ENCODE data around the gene SRRM1.
A peak's percentile ranks its signal among the peaks of the same experiment; 100 is the strongest.

SRRM1 gene

GRCh38 chr1:24709791-24710441, 66.8 kb downstream of the SRRM1 start:
- DNase-seq (ENCODE audit: low read depth), result no peak
- no peak overlapping the region for H3K4me3 ChIP-seq (replicated peaks; ENCODE audit: low read depth, low read length)
- TF ChIP-seq CTCF (IDR thresholded peaks at IDR 0.05; ENCODE audit: low read length, missing control alignments), result no peak

- no peak for DNase-seq (ENCODE audit: low read depth)
- TF ChIP-seq CTCF (IDR thresholded peaks at IDR 0.05; ENCODE audit: low read length, missing control alignments), result no peak
- no peak overlapping the region for H3K4me3 ChIP-seq (replicated peaks; ENCODE audit: low read depth, low read length)
Measured at GRCh38 chr1:24711329-24711728, 68.2 kb downstream of the SRRM1 start.

GRCh38 chr1:24713176-24713575, 70.1 kb downstream of the SRRM1 start:
- no peak for DNase-seq (ENCODE audit: low read depth)
- no peak for TF ChIP-seq CTCF (IDR thresholded peaks at IDR 0.05; ENCODE audit: low read length, missing control alignments)
- H3K4me3 ChIP-seq (replicated peaks; ENCODE audit: low read depth, low read length), result no peak overlapping the region

- no peak overlapping the region for H3K4me3 ChIP-seq (replicated peaks; ENCODE audit: low read depth, low read length)
- no peak for TF ChIP-seq CTCF (IDR thresholded peaks at IDR 0.05; ENCODE audit: low read length, missing control alignments)
- no peak for DNase-seq (ENCODE audit: low read depth)
Measured at GRCh38 chr1:24713736-24714135, 70.6 kb downstream of the SRRM1 start.

GRCh38 chr1:24714859-24715520, 71.9 kb downstream of the SRRM1 start:
- TF ChIP-seq CTCF (IDR thresholded peaks at IDR 0.05; ENCODE audit: low read length, missing control alignments), result no peak
- no peak overlapping the region for H3K4me3 ChIP-seq (replicated peaks; ENCODE audit: low read depth, low read length)
- DNase-seq (ENCODE audit: low read depth), result peak; percentile 66

GRCh38 chr1:24715658-24716057, 72.6 kb downstream of the SRRM1 start:
- no peak for TF ChIP-seq CTCF (IDR thresholded peaks at IDR 0.05; ENCODE audit: low read length, missing control alignments)
- no peak for DNase-seq (ENCODE audit: low read depth)
- H3K4me3 ChIP-seq (replicated peaks; ENCODE audit: low read depth, low read length), result no peak overlapping the region
